Muscle layer of colon (tissue), 2 donors: Measurements from ENCODE around the gene CHN2.

Experiments
- H3K27ac ChIP-seq: one replicate; pipeline ENCODE4 v1.7.0; 2013; ENCODE audit warnings: low read depth, mild to moderate bottlenecking, low read length, moderate library complexity
- H3K27me3 ChIP-seq, 2 donors: one replicate each; pipeline ENCODE4 v1.7.0; 2013; ENCODE audit warnings: low read length in 2 of 2, mild to moderate bottlenecking in 2 of 2; ENCODE audit not compliant: insufficient read depth in 2 of 2, control insufficient read depth in 1 of 2
- H3K36me3 ChIP-seq: one replicate; pipeline ENCODE4 v1.7.0; 2013; ENCODE audit warnings: mild to moderate bottlenecking, low read length; ENCODE audit not compliant: insufficient read depth
- H3K4me1 ChIP-seq: one replicate; pipeline ENCODE4 v1.7.0; 2013; ENCODE audit warnings: mild to moderate bottlenecking, low read length; ENCODE audit not compliant: insufficient read depth
- H3K4me3 ChIP-seq, 2 donors: one replicate each; pipeline ENCODE4 v1.7.0; 2013; ENCODE audit warnings: low read length in 2 of 2, low read depth in 1 of 2, mild to moderate bottlenecking in 1 of 2, moderate library complexity in 1 of 2
- H3K9ac ChIP-seq: one replicate; pipeline ENCODE4 v1.7.0; 2013; ENCODE audit warnings: low read length
- H3K9me3 ChIP-seq: one replicate; pipeline ENCODE4 v1.7.0; 2013; ENCODE audit warnings: mild to moderate bottlenecking, low read length
- donor health status: abdominal sarcoma.
- donor health status: Adenocarcinoma of cecum.

CHN2 gene

GRCh38 chr7:29289156-29290021 is 94.8 kb downstream of the CHN2 start:
- Histone ChIP-seq H3K9ac (no peak overlapping the region), H3K27me3 (no peaks in the 10 kb centered on the region), H3K4me3 (no peak overlapping the region), H3K9me3 (no peaks in the 10 kb centered on the region), H3K36me3 (no peaks in the 10 kb centered on the region), H3K4me1 (no peaks in the 10 kb centered on the region), H3K27ac (no peak overlapping the region)

- no peak overlapping the region for H3K27ac ChIP-seq
These were observed 96.3 kb downstream of the CHN2 start for GRCh38 chr7:29290829-29291228.

DNA sequence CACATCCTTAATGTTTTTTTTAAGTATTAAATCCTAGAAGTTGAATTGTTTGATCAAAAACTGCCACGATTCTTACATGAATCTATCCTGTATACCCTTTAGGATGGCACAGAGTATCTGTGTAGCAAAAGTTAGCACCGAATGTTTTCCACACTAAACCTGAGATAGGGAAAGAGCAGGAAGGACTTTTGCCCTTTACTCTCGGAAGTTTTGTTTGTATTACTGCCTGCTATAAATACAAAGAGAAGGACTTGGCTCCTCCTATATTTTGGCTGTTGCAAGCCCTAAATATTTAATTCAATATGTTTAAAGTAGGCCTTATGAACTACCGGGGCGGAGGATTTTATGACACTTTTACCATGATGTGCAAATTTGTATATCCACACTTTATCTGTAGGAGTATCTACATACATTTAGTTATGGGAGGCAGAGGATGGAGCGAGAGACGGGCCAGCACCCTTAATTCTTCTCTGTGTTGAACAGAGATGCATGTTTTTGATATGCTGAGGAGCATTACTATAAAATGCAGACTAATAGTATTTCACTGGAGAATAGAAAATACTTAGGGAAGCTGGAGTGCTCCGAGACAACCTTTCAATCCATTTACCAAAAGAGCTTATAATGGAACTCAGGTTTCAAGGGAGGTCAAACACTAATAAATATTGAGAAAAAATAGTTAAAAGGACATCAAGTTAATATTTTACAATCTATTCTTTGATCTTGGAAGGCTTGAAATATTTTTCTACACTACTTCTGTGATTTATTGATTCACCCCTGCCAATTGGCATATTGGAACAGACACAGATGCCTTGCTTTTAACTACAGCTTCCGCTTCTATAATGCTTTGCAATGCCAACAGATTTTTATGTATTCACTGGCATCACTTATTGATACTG is 97.4 kb downstream of the CHN2 start:
- Histone ChIP-seq H3K9ac (no peak overlapping the region), H3K4me3 (no peak overlapping the region), H3K9me3 (no peaks in the 10 kb centered on the region), H3K4me1 (no peaks in the 10 kb centered on the region), H3K27ac (no peak overlapping the region), H3K36me3 (no peaks in the 10 kb centered on the region), H3K27me3 (no peaks in the 10 kb centered on the region)

More at GRCh38 chr7:29290829-29291228, 96.3 kb downstream of the CHN2 start:
- no peak overlapping the region for H3K9ac ChIP-seq
- no peak overlapping the region for H3K4me3 ChIP-seq
- no peaks in the 10 kb centered on the region for H3K36me3 ChIP-seq
- no peaks in the 10 kb centered on the region for H3K27me3 ChIP-seq
- no peaks in the 10 kb centered on the region for H3K4me1 ChIP-seq
- H3K9me3 ChIP-seq: no peaks in the 10 kb centered on the region

DNA sequence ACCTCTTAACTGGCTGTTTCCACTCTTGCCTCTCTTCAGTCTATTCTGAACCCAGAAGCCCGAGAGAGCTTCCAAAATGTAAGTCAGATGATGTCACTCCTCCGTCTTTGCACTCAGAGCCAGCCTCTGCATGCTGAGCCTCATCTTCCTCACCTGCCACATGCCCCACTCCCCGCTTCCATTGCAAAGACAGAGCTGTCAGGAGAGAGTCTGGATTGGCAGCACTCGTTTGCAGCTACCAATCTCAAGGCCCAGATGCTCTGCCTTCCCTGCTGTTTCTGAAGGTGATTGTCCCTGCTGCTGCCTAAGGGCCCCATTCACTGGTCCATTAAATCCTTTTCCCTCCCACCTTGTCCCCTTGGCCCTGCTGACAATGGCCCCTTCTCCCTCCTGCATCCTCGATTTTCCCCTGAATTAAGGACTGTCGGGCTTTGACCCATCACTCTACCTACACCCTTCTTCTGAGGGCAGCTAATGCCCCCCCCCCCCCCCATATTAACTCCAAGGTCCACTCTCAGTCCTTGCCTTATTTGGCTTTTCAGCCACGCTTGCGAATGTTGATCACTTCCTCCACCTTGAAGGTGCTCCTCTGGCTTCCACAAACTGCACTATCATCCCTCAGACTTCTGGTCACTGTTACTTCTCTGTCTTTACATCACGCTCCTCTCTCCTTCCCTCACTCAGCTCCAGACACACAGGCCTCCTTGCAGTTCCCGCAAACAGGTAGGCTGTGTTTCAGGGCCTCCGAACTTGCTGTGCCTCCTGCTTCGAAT is 98.5 kb downstream of the CHN2 start:
- Histone ChIP-seq H3K27me3 (no peaks in the 10 kb centered on the region), H3K9me3 (no peaks in the 10 kb centered on the region), H3K4me3 (no peak overlapping the region), H3K9ac (no peak overlapping the region), H3K27ac (no peak overlapping the region), H3K36me3 (no peaks in the 10 kb centered on the region), H3K4me1 (no peaks in the 10 kb centered on the region)

DNA sequence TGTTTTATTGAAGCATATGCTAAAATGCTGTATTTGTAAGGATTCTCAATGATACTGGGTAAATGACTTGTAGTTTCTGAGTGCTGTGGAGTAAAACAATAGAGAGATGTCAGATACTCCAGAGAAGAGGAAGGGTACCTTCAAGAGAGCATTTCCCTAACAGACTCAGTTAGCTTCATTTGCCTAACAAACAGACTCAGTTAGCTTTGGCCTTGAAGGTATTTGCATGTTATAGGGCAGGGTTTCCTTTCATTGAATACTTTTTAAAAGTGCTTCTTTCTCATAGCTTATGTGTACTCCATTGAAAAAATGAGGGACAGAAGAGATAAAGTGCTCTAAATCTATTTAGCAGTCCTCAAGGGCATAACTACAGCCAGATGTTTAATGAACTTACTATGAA is 101.8 kb downstream of the CHN2 start:
- Histone ChIP-seq H3K27me3 (no peaks in the 10 kb centered on the region), H3K27ac (no peak overlapping the region), H3K36me3 (no peaks in the 10 kb centered on the region), H3K4me3 (no peak overlapping the region), H3K9me3 (no peaks in the 10 kb centered on the region), H3K9ac (no peak overlapping the region), H3K4me1 (no peaks in the 10 kb centered on the region)

DNA sequence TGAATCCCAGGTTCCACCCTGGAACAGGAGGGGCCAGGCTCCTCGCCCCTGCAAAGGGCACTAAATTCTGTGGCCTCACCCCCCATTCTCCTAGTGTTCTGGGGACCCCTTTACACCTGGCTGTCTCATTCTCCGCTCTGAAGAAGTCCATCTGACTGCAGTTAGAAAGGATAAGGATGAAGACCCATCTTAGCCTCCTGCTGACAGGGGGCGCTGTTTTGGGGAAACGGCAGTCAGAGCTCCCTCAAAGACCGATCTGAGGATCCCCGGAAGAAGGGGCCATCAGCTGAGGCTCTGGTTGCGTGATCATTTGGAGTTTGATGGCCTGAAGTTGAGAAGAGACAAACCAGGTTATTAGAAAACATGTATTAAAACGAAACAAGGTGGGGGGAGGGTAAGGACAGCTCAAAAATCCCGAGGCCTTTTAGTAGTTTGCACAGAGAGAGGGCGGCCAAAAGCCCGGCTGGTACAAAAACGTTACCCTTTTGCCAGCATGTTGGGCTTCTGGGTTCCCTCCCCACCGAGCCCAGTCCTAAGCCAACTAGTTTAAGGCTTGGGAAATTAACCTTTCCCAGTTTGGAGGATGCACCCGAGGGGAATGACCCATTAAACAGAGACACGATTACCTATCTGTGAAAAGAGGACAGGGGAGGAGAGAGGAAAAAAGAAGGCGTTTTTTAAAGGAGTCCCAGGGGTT is 102.8 kb downstream of the CHN2 start:
- H3K9ac ChIP-seq: no peak overlapping the region
- H3K27me3 ChIP-seq: no peaks in the 10 kb centered on the region
- no peak overlapping the region for H3K4me3 ChIP-seq
- H3K9me3 ChIP-seq: no peaks in the 10 kb centered on the region
- H3K4me1 ChIP-seq: no peaks in the 10 kb centered on the region
- no peaks in the 10 kb centered on the region for H3K36me3 ChIP-seq
- no peak overlapping the region for H3K27ac ChIP-seq

- Histone ChIP-seq H3K27ac (no peak overlapping the region), H3K4me3 (no peak overlapping the region), H3K4me1 (no peaks in the 10 kb centered on the region), H3K9me3 (no peaks in the 10 kb centered on the region), H3K36me3 (no peaks in the 10 kb centered on the region), H3K9ac (no peak overlapping the region), H3K27me3 (no peaks in the 10 kb centered on the region)
These were observed 104.5 kb downstream of the CHN2 start for GRCh38 chr7:29299086-29299485.

- Histone ChIP-seq H3K27ac (no peak overlapping the region), H3K4me1 (no peaks in the 10 kb centered on the region), H3K27me3 (no peaks in the 10 kb centered on the region), H3K9me3 (no peaks in the 10 kb centered on the region), H3K36me3 (no peaks in the 10 kb centered on the region), H3K9ac (no peak overlapping the region), H3K4me3 (no peak overlapping the region)
These were observed 105.5 kb downstream of the CHN2 start for GRCh38 chr7:29300026-29300480.

DNA sequence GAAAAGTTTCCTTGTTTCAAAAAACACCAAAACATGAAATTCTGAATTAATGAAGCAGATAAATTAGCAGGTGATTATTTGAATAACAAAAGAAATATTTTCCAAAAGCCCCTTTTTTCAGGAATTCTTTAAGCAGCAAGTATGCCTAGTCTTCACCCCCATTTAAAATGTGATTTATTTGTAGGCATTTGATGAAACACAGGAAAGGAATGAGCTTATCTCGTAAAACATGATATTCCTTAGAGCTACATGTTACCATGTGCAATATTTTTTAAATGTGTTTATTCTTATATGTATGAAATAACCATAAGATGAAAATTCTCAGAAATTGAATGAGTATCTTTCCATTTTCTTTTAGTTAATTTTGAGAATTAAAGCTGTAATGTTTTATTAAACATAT is 106.1 kb downstream of the CHN2 start:
- no peak overlapping the region for H3K9ac ChIP-seq

GRCh38 chr7:29302666-29303395 is 108.3 kb downstream of the CHN2 start:
- H3K9me3 ChIP-seq: no peaks in the 10 kb centered on the region
- no peak overlapping the region for H3K4me3 ChIP-seq
- no peaks in the 10 kb centered on the region for H3K27me3 ChIP-seq
- H3K36me3 ChIP-seq: no peaks in the 10 kb centered on the region
- no peaks in the 10 kb centered on the region for H3K4me1 ChIP-seq
- no peak overlapping the region for H3K9ac ChIP-seq
- H3K27ac ChIP-seq: no peak overlapping the region

More for the DNA sequence above, 106.1 kb downstream of the CHN2 start:
- no peak overlapping the region for H3K27ac ChIP-seq
- H3K4me1 ChIP-seq: no peaks in the 10 kb centered on the region
- no peaks in the 10 kb centered on the region for H3K9me3 ChIP-seq
- H3K27me3 ChIP-seq: no peaks in the 10 kb centered on the region
- no peaks in the 10 kb centered on the region for H3K36me3 ChIP-seq
- no peak overlapping the region for H3K4me3 ChIP-seq
